GM19467 (cell line): ENCODE data around the gene FOXK1.

Experiments
- ATAC-seq: cut with Tn5 transposase; IDR thresholded peaks from one replicate; pipeline ENCODE4 v1.9.1; 2021; ENCODE audit warnings: mild to moderate bottlenecking, moderate library complexity; ENCODE audit not compliant: unreplicated experiment

Gene FOXK1

GRCh38 chr7:4815609-4816418 is 133.7 kb downstream of the FOXK1 start:
- ATAC-seq = no peak

GRCh38 chr7:4816419-4817080 is 134.5 kb downstream of the FOXK1 start:
- ATAC-seq = no peak

GRCh38 chr7:4817178-4817901 is 135.2 kb downstream of the FOXK1 start:
- no peak for ATAC-seq

GRCh38 chr7:4818000-4818794 is 136.1 kb downstream of the FOXK1 start:
- ATAC-seq = no peak

- no peak for ATAC-seq
These were observed 137.7 kb downstream of the FOXK1 start for GRCh38 chr7:4819560-4820404.

GRCh38 chr7:4820405-4820966 is 138.4 kb downstream of the FOXK1 start:
- no peak for ATAC-seq
